ENCODE results near the gene OR2T10. TPM values are rescaled to one million over a fixed set of nuclear protein-coding genes. Genes with fewer than 3 reads are reported as not detected.
"Not testable (repeated sequence)": the region's sequence is repeated elsewhere in the genome, so short reads cannot be mapped to it uniquely, and the experiment has no call there.

OR2T10 gene
- total RNA-seq, 2 experiments from 2014 or later: not detected

- H3K4me3 ChIP-seq (ENCODE audit: low read depth, low read length, poor library complexity, severe bottlenecking); intact Hi-C loops (cut with micrococcal nuclease; ENCODE audit: unreplicated experiment); H2AFZ ChIP-seq (ENCODE audit: low read length); H3K9me3 ChIP-seq (ENCODE audit: low read length); DNase-seq (ENCODE audit: low spot score); CTCF ChIA-PET (ENCODE audit: unreplicated experiment); H3K27ac ChIP-seq (ENCODE audit: low read depth, low read length, poor library complexity, severe bottlenecking); POLR2A ChIA-PET; H3K36me3 ChIP-seq (ENCODE audit: insufficient read depth, low read length); H3K4me2 ChIP-seq (ENCODE audit: low read length); H3K4me1 ChIP-seq (ENCODE audit: insufficient read depth, low read length, poor library complexity, severe bottlenecking); H4K20me1 ChIP-seq (ENCODE audit: insufficient read depth, low read length); H3K9me2 ChIP-seq (ENCODE audit: insufficient read depth, low read length); H3K79me2 ChIP-seq (ENCODE audit: insufficient read depth, low read depth, low read length); BruUV-seq (replicated peaks): not testable (repeated sequence)
These were observed 42.2 kb upstream of the OR2T10 start for GRCh38 chr1:248639652-248640051.

- CTCF ChIA-PET (ENCODE audit: unreplicated experiment); H3K79me2 ChIP-seq (ENCODE audit: insufficient read depth, low read depth, low read length); DNase-seq (ENCODE audit: low spot score); H3K9me3 ChIP-seq (ENCODE audit: low read length); H3K36me3 ChIP-seq (ENCODE audit: insufficient read depth, low read length); H3K4me3 ChIP-seq (ENCODE audit: low read depth, low read length, poor library complexity, severe bottlenecking); H3K4me1 ChIP-seq (ENCODE audit: insufficient read depth, low read length, poor library complexity, severe bottlenecking); H3K27ac ChIP-seq (ENCODE audit: low read depth, low read length, poor library complexity, severe bottlenecking); H4K20me1 ChIP-seq (ENCODE audit: insufficient read depth, low read length); BruUV-seq (replicated peaks); H3K4me2 ChIP-seq (ENCODE audit: low read length); POLR2A ChIA-PET; H3K9me2 ChIP-seq (ENCODE audit: insufficient read depth, low read length); H2AFZ ChIP-seq (ENCODE audit: low read length); intact Hi-C loops (cut with micrococcal nuclease; ENCODE audit: unreplicated experiment): not testable (repeated sequence)
These were observed 39.1 kb upstream of the OR2T10 start for GRCh38 chr1:248636612-248637011.

GRCh38 chr1:248634991-248635390, 37.5 kb upstream of the OR2T10 start, which contains the start of gene OR2T11:
Gene OR2T11 (minus strand): TSS chr1:248635091. CDS start chr1:248627128, 7,963 bp downstream.
- H2AFZ ChIP-seq (ENCODE audit: low read length); DNase-seq (ENCODE audit: low spot score); H3K9me3 ChIP-seq (ENCODE audit: low read length); H3K4me1 ChIP-seq (ENCODE audit: insufficient read depth, low read length, poor library complexity, severe bottlenecking); H3K36me3 ChIP-seq (ENCODE audit: insufficient read depth, low read length); H3K4me2 ChIP-seq (ENCODE audit: low read length); H4K20me1 ChIP-seq (ENCODE audit: insufficient read depth, low read length); H3K4me3 ChIP-seq (ENCODE audit: low read depth, low read length, poor library complexity, severe bottlenecking); H3K9me2 ChIP-seq (ENCODE audit: insufficient read depth, low read length); H3K27ac ChIP-seq (ENCODE audit: low read depth, low read length, poor library complexity, severe bottlenecking); CTCF ChIA-PET (ENCODE audit: unreplicated experiment); POLR2A ChIA-PET; BruUV-seq (replicated peaks); H3K79me2 ChIP-seq (ENCODE audit: insufficient read depth, low read depth, low read length): not testable (repeated sequence)
- intact Hi-C loops (cut with micrococcal nuclease; ENCODE audit: unreplicated experiment): loop anchor here (5.0 kb wide), 1 partner anchor 178 kb away; no protein-coding TSS in a partner anchor

GRCh38 chr1:248631354-248632008, 34.0 kb upstream of the OR2T10 start:
- Histone ChIP-seq H3K4me3 (ENCODE audit: low read depth, low read length, poor library complexity, severe bottlenecking) (no peak overlapping the region), H3K27ac (ENCODE audit: low read depth, low read length, poor library complexity, severe bottlenecking) (no peak overlapping the region), H3K9me2 (ENCODE audit: insufficient read depth, low read length) (no peaks in the 10 kb centered on the region), H3K36me3 (ENCODE audit: insufficient read depth, low read length) (no peaks in the 10 kb centered on the region), H4K20me1 (ENCODE audit: insufficient read depth, low read length) (no peaks in the 10 kb centered on the region), H3K4me2 (ENCODE audit: low read length) (no peak overlapping the region), H3K9me3 (ENCODE audit: low read length) (no peaks in the 10 kb centered on the region), H3K79me2 (ENCODE audit: insufficient read depth, low read depth, low read length) (no peaks in the 10 kb centered on the region), H2AFZ (ENCODE audit: low read length) (no peak overlapping the region), H3K4me1 (ENCODE audit: insufficient read depth, low read length, poor library complexity, severe bottlenecking) (no peaks in the 10 kb centered on the region)
- CTCF ChIA-PET (ENCODE audit: unreplicated experiment): no interaction called here
- DNase-seq (ENCODE audit: low spot score): no peak
- POLR2A ChIA-PET: interaction anchor here (0.5 kb wide), 1 partner anchor 10 kb away, joined by 3 read pairs; no protein-coding TSS in a partner anchor
- no TSS peak for BruUV-seq (replicated peaks)
- TF ChIP-seq CTCF (conservative IDR thresholded peaks at IDR 0.05; ENCODE audit: low read length): no peak
- no peak for TF ChIP-seq EZH2phosphoT487 (IDR thresholded peaks at IDR 0.05; ENCODE audit: borderline replicate concordance, low read depth, low read length)
- intact Hi-C loops (cut with micrococcal nuclease; ENCODE audit: unreplicated experiment): loop anchor here (5.0 kb wide), 1 partner anchor 174 kb away; no protein-coding TSS in a partner anchor
